Activated naive CD8-positive, alpha-beta T cell treated with anti-CD3 and anti-CD28 coated beads for 36 hours (primary cell): Measurements from ENCODE around the gene GHRL. TPM values are rescaled to one million over a fixed set of nuclear protein-coding genes. Genes with fewer than 3 reads are reported as not detected.

Source experiments
- DNase-seq: peaks from one replicate; pipeline ENCODE4 v3.0.0; 2021
- H3K27ac Mint-ChIP-seq: one replicate; pipeline ENCODE4 v1.8.0; 2022; ENCODE audit warnings: mild to moderate bottlenecking, moderate library complexity, mixed read lengths
- H3K27me3 Mint-ChIP-seq: one replicate; pipeline ENCODE4 v1.8.0; 2022; ENCODE audit warnings: mild to moderate bottlenecking, mixed read lengths
- H3K36me3 Mint-ChIP-seq: one replicate; pipeline ENCODE4 v1.8.0; 2021; ENCODE audit warnings: mild to moderate bottlenecking, mixed read lengths
- H3K4me1 Mint-ChIP-seq: one replicate; pipeline ENCODE4 v1.8.0; 2021; ENCODE audit warnings: mixed read lengths
- H3K4me3 Mint-ChIP-seq: one replicate; pipeline ENCODE4 v1.8.0; 2022; ENCODE audit warnings: mild to moderate bottlenecking, moderate library complexity, mixed read lengths
- H3K9me3 Mint-ChIP-seq: one replicate; pipeline ENCODE4 v1.8.0; 2022; ENCODE audit warnings: mixed read lengths
- total RNA-seq, 2 experiments: library from RNA; stranded (reverse); gene quantifications; one replicate each; pipeline ENCODE4 v1.2.3, GENCODE V29; 2021

Gene GHRL
- total RNA-seq, 2 experiments from 2014 or later, result 0.38 to 0.41 TPM

- Mint-ChIP-seq H3K4me1 (peaks cover 57% of the 10 kb centered on the region), H3K36me3 (peaks cover 67% of the 10 kb centered on the region), H3K4me3 (no peak overlapping the region), H3K27ac (peak overlapping the region; percentile 23), H3K27me3 (no peaks in the 10 kb centered on the region), H3K9me3 (no peaks in the 10 kb centered on the region)
- DNase-seq, result no peak
Measured at GRCh38 chr3:10260211-10260701, 32.5 kb downstream of the GHRL start.

GRCh38 chr3:10259798-10260197 lies 32.9 kb downstream of the GHRL start:
- no peaks in the 10 kb centered on the region for H3K9me3 Mint-ChIP-seq
- DNase-seq, result no peak
- H3K27me3 Mint-ChIP-seq, result no peaks in the 10 kb centered on the region
- H3K4me3 Mint-ChIP-seq, result no peak overlapping the region
- H3K36me3 Mint-ChIP-seq, result peaks cover 70% of the 10 kb centered on the region
- H3K4me1 Mint-ChIP-seq, result peaks cover 59% of the 10 kb centered on the region
- peak overlapping the region; percentile 23 for H3K27ac Mint-ChIP-seq

- Mint-ChIP-seq H3K4me3 (no peak overlapping the region), H3K9me3 (no peaks in the 10 kb centered on the region), H3K36me3 (peaks cover 72% of the 10 kb centered on the region), H3K27me3 (no peaks in the 10 kb centered on the region), H3K27ac (peak overlapping the region; percentile 23), H3K4me1 (peaks cover 60% of the 10 kb centered on the region)
- DNase-seq, result no peak
Measured at GRCh38 chr3:10259036-10259435, 33.7 kb downstream of the GHRL start.

GRCh38 chr3:10255835-10256234 lies 36.9 kb downstream of the GHRL start:
- Mint-ChIP-seq H3K27me3 (no peaks in the 10 kb centered on the region), H3K9me3 (peaks cover 4% of the 10 kb centered on the region), H3K4me3 (no peak overlapping the region), H3K36me3 (peaks cover 68% of the 10 kb centered on the region), H3K4me1 (peaks cover 56% of the 10 kb centered on the region), H3K27ac (peak overlapping the region; percentile 6)
- DNase-seq, result no peak

DNA sequence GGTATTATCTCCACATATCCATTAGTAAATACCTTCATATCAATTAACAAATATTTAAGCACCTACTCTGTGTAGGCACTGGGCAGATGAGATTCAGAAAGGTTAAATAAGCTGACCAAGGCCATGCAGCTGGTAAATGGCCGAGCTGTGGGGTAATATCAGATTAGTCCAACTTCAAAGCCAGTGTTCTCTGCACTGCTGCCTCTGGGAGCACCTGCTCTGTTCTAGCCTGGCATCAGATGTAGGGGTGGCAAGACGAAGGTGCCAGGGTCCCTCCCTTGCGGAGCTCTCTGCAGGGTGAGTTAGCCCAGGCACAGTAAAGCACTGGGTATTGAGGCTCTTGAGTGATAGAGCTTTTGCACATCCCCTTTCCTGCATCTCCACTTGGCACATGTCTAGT lies 39.0 kb downstream of the GHRL start:
- Mint-ChIP-seq H3K9me3 (peaks cover 4% of the 10 kb centered on the region), H3K27me3 (no peaks in the 10 kb centered on the region), H3K4me3 (no peak overlapping the region), H3K4me1 (peaks cover 55% of the 10 kb centered on the region), H3K36me3 (peaks cover 75% of the 10 kb centered on the region), H3K27ac (no peak overlapping the region)
- DNase-seq, result no peak

GRCh38 chr3:10251006-10251405 lies 41.7 kb downstream of the GHRL start:
- Mint-ChIP-seq H3K4me3 (peak overlapping the region; percentile 91), H3K9me3 (peaks cover 13% of the 10 kb centered on the region), H3K36me3 (peaks cover 80% of the 10 kb centered on the region), H3K4me1 (peaks cover 57% of the 10 kb centered on the region), H3K27ac (peak overlapping the region; percentile 93), H3K27me3 (no peaks in the 10 kb centered on the region)
- DNase-seq, result no peak

- peak overlapping the region; percentile 91 for H3K4me3 Mint-ChIP-seq
- H3K27ac Mint-ChIP-seq, result peak overlapping the region; percentile 93
- H3K9me3 Mint-ChIP-seq, result peaks cover 21% of the 10 kb centered on the region
- H3K4me1 Mint-ChIP-seq, result peaks cover 51% of the 10 kb centered on the region
- peaks cover 84% of the 10 kb centered on the region for H3K36me3 Mint-ChIP-seq
- no peaks in the 10 kb centered on the region for H3K27me3 Mint-ChIP-seq
- no peak for DNase-seq
Measured at GRCh38 chr3:10249833-10250232, 42.9 kb downstream of the GHRL start.

DNA sequence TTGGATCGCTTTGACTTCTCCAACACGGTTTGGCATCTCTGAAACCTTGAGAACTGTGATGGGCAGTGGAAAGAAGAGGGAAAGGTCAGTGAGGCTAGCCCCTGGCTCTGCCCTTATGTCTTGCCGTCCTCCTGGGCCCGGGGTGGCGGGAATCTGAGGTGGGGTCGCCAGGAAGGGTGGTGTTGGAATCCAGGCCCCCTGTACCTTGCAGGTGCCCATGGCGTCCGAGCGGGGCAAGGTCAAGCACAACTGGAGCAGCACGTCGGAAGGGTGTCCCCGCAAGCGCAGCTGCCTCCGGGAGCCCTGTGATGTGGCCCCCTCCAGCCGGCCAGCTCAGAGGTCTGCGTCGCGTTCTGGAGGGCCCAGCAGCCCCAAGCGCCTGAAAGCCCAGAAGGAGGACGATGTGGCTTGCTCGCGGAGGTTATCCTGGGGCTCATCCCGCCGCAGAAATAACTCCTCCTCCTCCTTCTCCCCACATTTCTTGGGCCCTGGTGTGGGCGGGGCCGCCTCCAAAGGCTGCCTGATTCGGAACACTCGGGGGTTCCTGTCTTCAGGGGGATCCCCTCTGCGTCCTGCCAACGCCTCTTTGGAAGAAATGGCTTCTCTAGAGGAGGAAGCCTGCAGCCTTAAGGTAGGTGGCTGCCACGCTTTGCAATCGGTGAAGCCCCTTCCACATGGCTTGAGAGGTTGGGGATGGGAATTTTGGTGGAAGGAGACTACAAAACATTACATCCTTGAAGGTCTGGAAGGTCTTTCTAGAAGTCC lies 43.6 kb downstream of the GHRL start:
- DNase-seq, result peak; percentile 80
- Mint-ChIP-seq H3K27me3 (no peaks in the 10 kb centered on the region), H3K4me1 (peaks cover 48% of the 10 kb centered on the region), H3K4me3 (peak overlapping the region; percentile 91), H3K27ac (peak overlapping the region; percentile 93), H3K9me3 (peaks cover 25% of the 10 kb centered on the region), H3K36me3 (peaks cover 83% of the 10 kb centered on the region)

DNA sequence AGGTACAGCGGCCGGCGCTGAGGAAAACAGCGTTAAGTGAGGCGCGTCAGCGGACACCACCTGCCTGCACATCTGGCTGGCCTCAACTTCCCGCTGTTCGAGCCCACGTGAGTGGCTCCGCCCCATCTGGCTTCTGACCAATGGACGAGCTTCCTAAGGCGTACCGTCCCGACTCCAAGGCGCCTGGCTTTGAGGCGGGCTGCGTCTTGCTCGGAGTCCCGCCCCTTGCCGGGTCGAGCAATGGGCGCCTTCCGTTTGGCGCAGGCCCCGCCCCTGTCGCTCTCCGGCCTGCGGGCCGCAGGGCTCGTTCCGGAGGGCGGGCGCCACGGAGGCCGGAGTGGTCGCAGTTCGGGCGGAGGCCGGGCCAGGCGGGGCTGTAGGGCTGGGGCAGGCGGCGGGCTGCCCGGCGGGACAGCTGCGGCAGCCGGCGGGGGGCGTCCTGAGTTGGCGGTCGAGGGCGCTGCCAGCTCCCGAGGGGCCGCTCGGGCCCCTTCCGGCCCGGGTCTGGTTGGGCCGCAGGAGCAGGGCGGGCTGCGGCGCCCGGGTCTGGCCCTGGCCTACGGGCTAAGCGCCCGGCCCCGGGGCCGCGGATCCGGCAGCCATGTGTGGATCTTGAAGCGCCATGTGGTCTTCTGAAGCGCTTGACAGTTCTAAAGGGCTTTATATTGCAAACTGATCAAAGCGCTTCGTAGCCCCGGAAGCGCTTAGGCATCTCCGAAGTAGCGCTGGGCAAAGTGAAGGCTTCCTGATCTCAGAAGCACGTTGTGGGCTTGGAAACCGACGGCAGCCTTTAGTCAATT lies 44.4 kb downstream of the GHRL start, which contains the start of gene TATDN2:
Gene TATDN2 (plus strand): TSS at position 276 of the 800 bp plus-strand sequence. CDS start 742 bp downstream, outside the sequence.
- Mint-ChIP-seq H3K4me3 (peak within 1 kb of the TSS; percentile 91), H3K4me1 (peaks cover 46% of the 10 kb centered on the region), H3K27me3 (no peaks in the 10 kb centered on the region), H3K9me3 (peaks cover 27% of the 10 kb centered on the region), H3K27ac (peak within 1 kb of the TSS; percentile 93), H3K36me3 (peaks cover 81% of the 10 kb centered on the region)
- peak; percentile 96 for DNase-seq

GRCh38 chr3:10247679-10248183 lies 45.0 kb downstream of the GHRL start:
- peaks cover 46% of the 10 kb centered on the region for H3K4me1 Mint-ChIP-seq
- peaks cover 79% of the 10 kb centered on the region for H3K36me3 Mint-ChIP-seq
- peak overlapping the region; percentile 91 for H3K27ac Mint-ChIP-seq
- no peak for DNase-seq
- H3K9me3 Mint-ChIP-seq, result peaks cover 27% of the 10 kb centered on the region
- H3K27me3 Mint-ChIP-seq, result no peaks in the 10 kb centered on the region
- H3K4me3 Mint-ChIP-seq, result peak overlapping the region; percentile 73

DNA sequence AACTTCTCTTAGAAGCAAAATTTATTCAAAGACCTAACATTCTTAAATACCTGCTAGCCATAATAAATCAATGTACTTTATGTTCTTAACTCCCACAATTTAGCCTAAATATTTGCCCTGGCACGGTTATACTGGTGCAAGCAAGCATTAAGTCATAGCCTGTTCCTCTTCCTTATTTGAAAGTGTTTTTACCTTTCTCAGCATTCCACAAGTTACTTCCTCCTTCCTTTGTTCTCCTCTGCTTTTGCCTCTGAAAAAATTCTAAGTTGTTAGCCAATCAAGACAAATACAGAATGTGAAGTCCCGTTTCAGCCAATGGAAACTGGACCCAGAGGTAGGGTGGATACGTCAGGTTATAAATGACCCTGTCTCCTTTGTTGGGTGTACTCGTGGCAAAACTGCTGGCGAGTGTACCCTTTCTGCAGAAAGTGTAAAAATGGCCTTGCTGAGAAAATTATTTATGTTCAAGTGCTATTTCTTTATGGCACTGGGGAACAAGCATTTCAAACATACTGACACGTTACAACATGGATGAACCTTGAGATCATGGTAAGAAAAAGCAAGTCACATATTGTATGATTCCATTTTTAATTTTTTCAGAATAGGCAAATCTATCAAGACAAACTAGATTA lies 47.5 kb downstream of the GHRL start:
- no peak for DNase-seq
- H3K9me3 Mint-ChIP-seq, result peaks cover 23% of the 10 kb centered on the region
- no peak overlapping the region for H3K4me3 Mint-ChIP-seq
- H3K27me3 Mint-ChIP-seq, result no peaks in the 10 kb centered on the region
- no peak overlapping the region for H3K27ac Mint-ChIP-seq
- peaks cover 53% of the 10 kb centered on the region for H3K4me1 Mint-ChIP-seq
- peaks cover 58% of the 10 kb centered on the region for H3K36me3 Mint-ChIP-seq

DNA sequence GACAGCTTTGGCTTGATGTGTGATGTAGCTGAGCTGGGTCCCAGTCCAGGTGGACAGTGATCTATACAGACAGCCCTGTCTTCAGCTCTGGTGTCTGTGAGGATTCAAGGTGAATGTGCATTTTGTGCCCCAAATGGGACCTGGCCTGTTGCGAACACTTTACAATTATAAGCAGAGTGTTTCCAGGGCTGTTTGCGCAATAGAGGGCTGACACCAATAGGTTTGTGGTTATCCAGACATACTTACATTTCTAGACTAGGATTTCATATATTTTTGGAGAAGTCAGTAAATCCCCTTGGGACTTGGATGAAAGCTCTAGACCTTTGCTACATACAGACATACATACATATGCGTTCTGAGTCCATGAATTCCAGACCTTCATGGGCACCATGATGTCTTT lies 48.7 kb downstream of the GHRL start:
- peaks cover 23% of the 10 kb centered on the region for H3K9me3 Mint-ChIP-seq
- peaks cover 46% of the 10 kb centered on the region for H3K4me1 Mint-ChIP-seq
- H3K27ac Mint-ChIP-seq, result peak overlapping the region; percentile 79
- no peaks in the 10 kb centered on the region for H3K27me3 Mint-ChIP-seq
- no peak overlapping the region for H3K4me3 Mint-ChIP-seq
- peaks cover 54% of the 10 kb centered on the region for H3K36me3 Mint-ChIP-seq
- no peak for DNase-seq

DNA sequence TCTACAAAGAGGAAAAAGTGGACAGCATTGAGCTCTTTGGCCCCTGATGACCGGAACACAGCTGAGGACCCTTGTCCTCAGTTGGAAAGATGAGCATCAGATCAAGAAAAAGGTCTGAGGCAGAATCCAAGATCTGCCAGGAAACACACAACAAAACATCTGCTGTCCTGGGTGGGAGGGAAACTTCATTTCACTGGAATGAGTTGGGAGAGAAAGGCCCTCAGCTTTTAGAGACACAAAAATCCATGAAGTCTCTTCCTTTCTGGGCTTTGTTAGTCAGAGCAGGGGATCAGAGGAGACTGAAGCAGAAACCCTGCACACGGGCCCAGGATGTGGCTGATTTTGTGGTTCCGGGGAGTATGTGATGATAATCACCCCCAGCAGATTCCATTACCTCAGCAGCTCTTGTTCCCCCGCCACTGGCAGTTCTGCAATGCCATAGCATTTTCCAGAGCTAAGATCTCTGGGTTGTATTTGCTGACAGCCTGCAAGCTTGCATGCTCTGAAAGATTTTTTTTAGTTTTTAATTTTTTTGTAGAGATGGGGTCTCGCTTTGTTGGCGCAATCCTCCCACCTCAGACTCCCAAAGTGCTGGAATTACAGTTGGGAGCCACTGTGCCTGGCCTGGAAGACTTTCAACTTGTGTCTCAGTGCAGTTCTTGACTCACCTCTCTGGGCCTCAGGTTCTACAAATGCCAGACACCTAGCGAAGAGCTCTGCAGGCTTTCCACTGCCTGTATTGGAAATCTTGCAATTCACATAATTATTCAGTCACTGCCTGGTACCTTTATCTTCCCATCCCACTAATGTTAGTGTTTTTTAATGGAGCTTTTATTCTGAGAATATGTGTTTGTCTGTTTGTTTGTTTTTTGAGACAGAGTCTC lies 50.3 kb downstream of the GHRL start:
- Mint-ChIP-seq H3K27ac (peak overlapping the region; percentile 95), H3K4me1 (peaks cover 53% of the 10 kb centered on the region), H3K36me3 (peaks cover 58% of the 10 kb centered on the region), H3K9me3 (peaks cover 19% of the 10 kb centered on the region), H3K4me3 (peak overlapping the region; percentile 47), H3K27me3 (no peaks in the 10 kb centered on the region)
- peak; percentile 83 for DNase-seq

DNA sequence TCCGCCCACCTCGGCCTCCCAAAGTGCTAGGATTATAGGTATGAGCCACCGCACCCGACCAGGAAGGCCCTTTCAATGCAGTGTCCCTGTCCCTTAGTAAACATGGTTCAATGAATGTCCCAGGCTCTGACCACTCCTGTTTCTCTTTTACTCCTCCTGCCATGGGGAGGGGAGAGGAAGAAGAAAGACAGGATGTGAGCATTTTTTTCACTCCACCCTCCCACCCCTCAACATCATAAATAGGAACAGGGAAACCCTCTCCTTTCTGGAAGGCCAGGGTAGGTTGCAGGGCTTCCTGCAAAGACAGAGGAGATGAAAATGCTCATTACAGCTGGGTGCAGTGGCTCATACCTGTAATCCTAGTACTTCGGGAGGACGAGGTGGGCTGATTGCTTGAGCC lies 51.9 kb downstream of the GHRL start:
- no peak overlapping the region for H3K4me3 Mint-ChIP-seq
- no peak for DNase-seq
- H3K27ac Mint-ChIP-seq, result peak overlapping the region; percentile 95
- no peaks in the 10 kb centered on the region for H3K27me3 Mint-ChIP-seq
- peaks cover 57% of the 10 kb centered on the region for H3K36me3 Mint-ChIP-seq
- peaks cover 13% of the 10 kb centered on the region for H3K9me3 Mint-ChIP-seq
- peaks cover 51% of the 10 kb centered on the region for H3K4me1 Mint-ChIP-seq
